Left ventricle myocardium inferior (tissue), 1 donor: Measurements from ENCODE around the gene STIM1. TPM values are rescaled to one million over a fixed set of nuclear protein-coding genes. Genes with fewer than 3 reads are reported as not detected.

ENCODE experiments used
- DNase-seq: peaks from one replicate; pipeline ENCODE4 v3.0.0-alpha.2; 2020
- H3K27ac ChIP-seq: fragments of 200-600 bp; replicated peaks from 2 replicates; pipeline ENCODE4 v1.8.0; 2021
- H3K27me3 ChIP-seq: fragments of 200-600 bp; 2 replicates; pipeline ENCODE4 v1.8.0; 2021; ENCODE audit warnings: low read depth
- H3K36me3 ChIP-seq: fragments of 200-600 bp; 2 replicates; pipeline ENCODE4 v1.8.0; 2021
- H3K4me1 ChIP-seq: fragments of 200-600 bp; 2 replicates; pipeline ENCODE4 v1.8.0; 2021
- H3K4me3 ChIP-seq: fragments of 200-600 bp; 2 replicates; pipeline ENCODE4 v1.8.0; 2021; ENCODE audit warnings: mild to moderate bottlenecking, moderate library complexity
- H3K9me3 ChIP-seq: fragments of 200-600 bp; replicated peaks from 2 replicates; pipeline ENCODE4 v1.8.0; 2021
- intact Hi-C: fragments of 100-400 bp; cut with micrococcal nuclease; formaldehyde crosslinking; loops from one replicate; pipeline ENCODE4 v1.11.0; 2022
- total RNA-seq: library from RNA; stranded (reverse); fragmentation: NEBNext Ultra II Directional; extraction: Animal tissue kit (Norgen Biotek cat#: 25700); gene quantifications from one replicate; pipeline ENCODE4 v1.2.1, GENCODE V29; 2021
- TF ChIP-seq, protein P1 (sequence below): fragments of 200-600 bp; IDR thresholded peaks from 2 replicates; pipeline ENCODE4 v1.8.0; 2021; ENCODE audit warnings: antibody characterized with exemption, mild to moderate bottlenecking, borderline replicate concordance
- donor health status: DM: no; HTN: yes; CAD: no; lungs with severe emphysema.

The STIM1 gene
- total RNA-seq, 1 donor from 2014 or later: 32.0 TPM

- DNase-seq: no peak
- H3K27ac ChIP-seq: no peak overlapping the region
- H3K4me1 ChIP-seq: peaks cover 18% of the 10 kb centered on the region
- H3K27me3 ChIP-seq: no peaks in the 10 kb centered on the region
- no peaks in the 10 kb centered on the region for H3K9me3 ChIP-seq
- peaks cover 21% of the 10 kb centered on the region for H3K36me3 ChIP-seq
- H3K4me3 ChIP-seq: no peak overlapping the region
- TF ChIP-seq, protein P1, sequence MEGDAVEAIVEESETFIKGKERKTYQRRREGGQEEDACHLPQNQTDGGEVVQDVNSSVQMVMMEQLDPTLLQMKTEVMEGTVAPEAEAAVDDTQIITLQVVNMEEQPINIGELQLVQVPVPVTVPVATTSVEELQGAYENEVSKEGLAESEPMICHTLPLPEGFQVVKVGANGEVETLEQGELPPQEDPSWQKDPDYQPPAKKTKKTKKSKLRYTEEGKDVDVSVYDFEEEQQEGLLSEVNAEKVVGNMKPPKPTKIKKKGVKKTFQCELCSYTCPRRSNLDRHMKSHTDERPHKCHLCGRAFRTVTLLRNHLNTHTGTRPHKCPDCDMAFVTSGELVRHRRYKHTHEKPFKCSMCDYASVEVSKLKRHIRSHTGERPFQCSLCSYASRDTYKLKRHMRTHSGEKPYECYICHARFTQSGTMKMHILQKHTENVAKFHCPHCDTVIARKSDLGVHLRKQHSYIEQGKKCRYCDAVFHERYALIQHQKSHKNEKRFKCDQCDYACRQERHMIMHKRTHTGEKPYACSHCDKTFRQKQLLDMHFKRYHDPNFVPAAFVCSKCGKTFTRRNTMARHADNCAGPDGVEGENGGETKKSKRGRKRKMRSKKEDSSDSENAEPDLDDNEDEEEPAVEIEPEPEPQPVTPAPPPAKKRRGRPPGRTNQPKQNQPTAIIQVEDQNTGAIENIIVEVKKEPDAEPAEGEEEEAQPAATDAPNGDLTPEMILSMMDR: no peak
- intact Hi-C loops: no loop called here
These were observed 234.8 kb downstream of the STIM1 start for GRCh38 chr11:4090258-4090657.

DNA sequence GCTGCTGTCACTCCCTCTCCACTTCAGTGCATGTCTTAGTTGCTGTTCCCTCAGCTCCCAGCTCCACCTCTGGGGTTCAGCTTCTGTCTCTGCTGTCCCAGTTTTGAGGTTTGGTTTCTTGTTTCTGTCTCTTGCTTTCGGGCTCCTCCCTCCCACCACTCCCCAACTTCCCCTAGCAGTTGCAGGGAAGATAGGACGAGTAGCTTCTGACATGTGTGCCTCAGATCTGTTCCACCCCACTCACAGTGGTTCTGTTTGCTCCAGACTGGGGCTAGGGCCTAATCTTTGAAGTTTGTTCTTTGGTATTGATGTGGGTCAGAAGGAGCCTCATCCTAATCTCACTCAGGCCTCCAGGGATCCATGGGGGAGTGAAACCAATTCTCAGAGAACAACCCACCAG lies 236.6 kb downstream of the STIM1 start:
- Histone ChIP-seq H3K27me3 (no peaks in the 10 kb centered on the region), H3K27ac (no peak overlapping the region), H3K9me3 (no peaks in the 10 kb centered on the region), H3K4me3 (no peak overlapping the region), H3K4me1 (peaks cover 26% of the 10 kb centered on the region), H3K36me3 (peaks cover 10% of the 10 kb centered on the region)
- DNase-seq: no peak
- TF ChIP-seq, protein P1: no peak
- intact Hi-C loops: no loop called here

GRCh38 chr11:4093519-4094347 lies 238.3 kb downstream of the STIM1 start:
- no peak for DNase-seq
- Histone ChIP-seq H3K9me3 (no peaks in the 10 kb centered on the region), H3K27me3 (no peaks in the 10 kb centered on the region), H3K27ac (peak overlapping the region; percentile 96), H3K4me3 (peak overlapping the region; percentile 81), H3K36me3 (no peaks in the 10 kb centered on the region), H3K4me1 (peaks cover 26% of the 10 kb centered on the region)
- intact Hi-C loops: no loop called here
- TF ChIP-seq, protein P1: no peak

DNA sequence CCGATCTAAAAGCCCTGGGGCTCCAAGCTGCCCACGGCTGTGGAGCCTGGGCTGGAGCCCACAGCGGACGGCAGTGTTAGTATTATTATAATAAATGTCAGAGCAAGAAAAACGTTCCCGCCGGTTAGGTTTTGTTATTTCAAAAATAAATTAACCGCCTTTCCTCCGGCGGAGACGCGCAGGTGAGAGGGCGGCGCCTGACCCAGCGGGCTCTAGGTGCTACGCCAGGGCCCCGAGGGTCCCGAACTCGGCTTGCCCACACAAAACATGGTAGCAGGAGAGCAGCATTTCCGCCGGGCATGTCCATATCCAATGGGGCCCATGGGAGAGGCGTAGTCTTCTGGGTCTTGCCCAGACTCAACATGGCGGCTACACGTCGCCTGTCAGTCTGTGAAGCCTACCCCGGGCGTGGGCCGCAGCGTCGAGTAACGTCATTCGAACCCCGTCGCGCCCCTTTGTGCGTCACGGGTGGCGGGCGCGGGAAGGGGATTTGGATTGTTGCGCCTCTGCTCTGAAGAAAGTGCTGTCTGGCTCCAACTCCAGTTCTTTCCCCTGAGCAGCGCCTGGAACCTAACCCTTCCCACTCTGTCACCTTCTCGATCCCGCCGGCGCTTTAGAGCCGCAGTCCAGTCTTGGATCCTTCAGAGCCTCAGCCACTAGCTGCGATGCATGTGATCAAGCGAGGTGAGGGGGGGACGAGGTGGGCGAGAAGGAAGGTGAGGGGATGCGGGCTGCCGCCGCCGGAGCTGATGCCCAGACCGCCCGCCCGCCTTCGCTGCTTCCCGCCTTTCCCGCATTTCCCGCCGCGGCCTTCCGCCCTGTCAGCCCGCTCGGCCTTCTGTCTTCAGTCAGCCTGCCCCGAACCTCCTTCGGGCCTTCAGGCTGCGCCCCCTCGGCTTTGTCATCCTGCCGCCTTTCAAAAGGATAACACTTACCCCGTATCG lies 239.2 kb downstream of the STIM1 start, which contains the start of gene RRM1:
Gene RRM1 (plus strand): TSS at position 452 of the 944 bp plus-strand sequence. CDS start 214 bp downstream, at position 666.
- Histone ChIP-seq H3K36me3 (no peaks in the 10 kb centered on the region), H3K9me3 (no peaks in the 10 kb centered on the region), H3K27ac (peak within 1 kb of the TSS; percentile 96), H3K4me3 (peak within 1 kb of the TSS; percentile 81), H3K4me1 (peaks cover 26% of the 10 kb centered on the region), H3K27me3 (no peaks in the 10 kb centered on the region)
- peak; percentile 93 for DNase-seq
- intact Hi-C loops: no loop called here
- TF ChIP-seq, protein P1: no peak

- Histone ChIP-seq H3K36me3 (no peaks in the 10 kb centered on the region), H3K4me1 (peaks cover 26% of the 10 kb centered on the region), H3K9me3 (no peaks in the 10 kb centered on the region), H3K4me3 (peak overlapping the region; percentile 81), H3K27me3 (no peaks in the 10 kb centered on the region), H3K27ac (peak overlapping the region; percentile 96)
- DNase-seq: no peak
- intact Hi-C loops: no loop called here
- TF ChIP-seq, protein P1: no peak
These were observed 240.2 kb downstream of the STIM1 start for GRCh38 chr11:4095509-4096230.
